Activated CD4-positive, alpha-beta T cell treated with anti-CD3 and anti-CD28 coated beads, Interleukin-2, amount 10 ng/mL, durations not matched to agents 24 days and 14 days (primary cell): ENCODE measurements around the gene ADAMTS2. TPM values are rescaled to one million over a fixed set of nuclear protein-coding genes. Genes with fewer than 3 reads are reported as not detected.

Experiments used
- DNase-seq: peaks from one replicate; pipeline ENCODE4 v3.0.0; 2022
- H3K27ac Mint-ChIP-seq: one replicate; pipeline ENCODE4 v1.8.0; 2022; ENCODE audit warnings: mild to moderate bottlenecking, mixed read lengths
- H3K27me3 Mint-ChIP-seq: one replicate; pipeline ENCODE4 v1.8.0; 2022; ENCODE audit warnings: mixed read lengths
- H3K36me3 Mint-ChIP-seq: one replicate; pipeline ENCODE4 v1.8.0; 2022; ENCODE audit warnings: low read depth, mild to moderate bottlenecking, mixed read lengths
- H3K4me1 Mint-ChIP-seq: one replicate; pipeline ENCODE4 v1.8.0; 2021; ENCODE audit warnings: mixed read lengths
- H3K4me3 Mint-ChIP-seq: one replicate; pipeline ENCODE4 v1.8.0; 2022; ENCODE audit warnings: mild to moderate bottlenecking, moderate library complexity, mixed read lengths
- H3K9me3 Mint-ChIP-seq: one replicate; pipeline ENCODE4 v1.8.0; 2021; ENCODE audit warnings: mixed read lengths
- intact Hi-C: fragments of 100-400 bp; cut with micrococcal nuclease; formaldehyde crosslinking; loops from one replicate; pipeline ENCODE4 v1.15.1; 2023
- total RNA-seq: library from RNA; stranded (reverse); gene quantifications from 2 replicates; pipeline ENCODE4 v1.2.3, GENCODE V29; 2022

Gene ADAMTS2
- total RNA-seq, 1 donor from 2014 or later = not detected

DNA sequence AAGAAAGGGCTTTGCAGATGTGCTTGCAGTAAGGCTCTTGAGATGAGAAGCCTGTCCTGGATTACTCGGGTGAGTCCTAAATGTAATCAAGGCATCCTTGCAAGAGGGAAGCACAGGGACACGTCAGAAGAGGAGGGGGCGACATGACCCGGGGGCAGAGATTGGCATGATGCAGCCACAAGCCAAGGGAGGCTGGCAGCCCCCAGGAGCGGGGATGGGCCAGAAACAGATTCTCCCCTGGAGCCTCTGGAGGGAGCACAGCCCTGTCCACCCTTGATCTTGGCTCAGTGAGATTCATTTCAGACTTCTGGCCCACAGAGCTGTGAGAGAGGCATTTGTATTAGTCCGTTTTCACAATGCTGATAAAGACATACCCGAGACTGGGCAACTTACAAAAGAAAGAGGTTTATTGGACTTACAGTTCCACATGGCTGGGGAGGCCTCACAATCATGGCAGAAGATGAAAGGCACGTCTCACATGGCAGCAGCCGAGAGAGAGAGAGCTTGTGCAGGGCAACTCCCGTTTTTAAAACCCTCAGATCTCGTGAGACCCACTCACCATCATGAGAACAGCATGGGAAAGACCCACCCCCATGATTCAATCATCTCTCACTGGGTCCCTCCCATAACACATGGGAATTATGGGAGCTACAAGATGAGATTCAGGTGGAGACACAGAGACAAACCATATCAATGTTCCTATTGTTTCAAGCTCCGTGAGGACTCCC lies 76.1 kb downstream of the ADAMTS2 start:
- no peak overlapping the region for H3K27ac Mint-ChIP-seq
- no peak overlapping the region for H3K4me3 Mint-ChIP-seq
- H3K4me1 Mint-ChIP-seq = no peaks in the 10 kb centered on the region
- H3K9me3 Mint-ChIP-seq = no peaks in the 10 kb centered on the region
- DNase-seq = no peak
- intact Hi-C loops = no loop called here
- H3K27me3 Mint-ChIP-seq = no peaks in the 10 kb centered on the region
- H3K36me3 Mint-ChIP-seq = no peaks in the 10 kb centered on the region

- H3K27ac Mint-ChIP-seq = no peak overlapping the region
- no peak overlapping the region for H3K4me3 Mint-ChIP-seq
- intact Hi-C loops = no loop called here
- H3K27me3 Mint-ChIP-seq = no peaks in the 10 kb centered on the region
- no peaks in the 10 kb centered on the region for H3K36me3 Mint-ChIP-seq
- DNase-seq = no peak
- H3K9me3 Mint-ChIP-seq = no peaks in the 10 kb centered on the region
- H3K4me1 Mint-ChIP-seq = no peaks in the 10 kb centered on the region
Observed at GRCh38 chr5:179268399-179268952, 76.8 kb downstream of the ADAMTS2 start.

DNA sequence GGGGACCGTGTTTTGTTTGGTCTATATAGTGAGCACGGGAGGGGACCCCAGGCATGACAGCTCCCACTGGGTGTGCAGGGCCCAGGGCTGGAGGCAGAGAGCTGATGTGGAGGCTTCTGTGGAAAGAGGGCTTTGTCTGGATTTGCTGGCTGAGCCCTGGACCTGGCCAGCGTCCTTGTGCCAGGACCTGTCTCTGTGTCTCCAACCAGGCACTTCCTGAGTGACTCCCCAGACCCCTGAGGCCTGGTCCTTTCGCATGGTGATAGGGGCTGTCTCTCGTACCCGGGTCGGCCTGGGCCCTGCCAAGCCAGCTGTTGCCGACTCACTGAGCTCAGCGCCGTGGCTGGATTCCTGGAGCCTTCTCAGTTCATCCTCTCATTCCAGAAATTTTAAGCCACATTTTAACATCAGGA lies 77.6 kb downstream of the ADAMTS2 start:
- H3K27ac Mint-ChIP-seq = no peak overlapping the region
- no peaks in the 10 kb centered on the region for H3K36me3 Mint-ChIP-seq
- no peaks in the 10 kb centered on the region for H3K4me1 Mint-ChIP-seq
- H3K4me3 Mint-ChIP-seq = no peak overlapping the region
- H3K9me3 Mint-ChIP-seq = no peaks in the 10 kb centered on the region
- intact Hi-C loops = no loop called here
- no peaks in the 10 kb centered on the region for H3K27me3 Mint-ChIP-seq
- DNase-seq = no peak

- no peaks in the 10 kb centered on the region for H3K9me3 Mint-ChIP-seq
- no peaks in the 10 kb centered on the region for H3K4me1 Mint-ChIP-seq
- H3K27ac Mint-ChIP-seq = no peak overlapping the region
- H3K4me3 Mint-ChIP-seq = no peak overlapping the region
- H3K36me3 Mint-ChIP-seq = no peaks in the 10 kb centered on the region
- DNase-seq = no peak
- no peaks in the 10 kb centered on the region for H3K27me3 Mint-ChIP-seq
- intact Hi-C loops = no loop called here
Observed at GRCh38 chr5:179267071-179267670, 78.1 kb downstream of the ADAMTS2 start.

GRCh38 chr5:179266291-179267070 lies 78.8 kb downstream of the ADAMTS2 start:
- Mint-ChIP-seq H3K9me3 (no peaks in the 10 kb centered on the region), H3K4me3 (no peak overlapping the region), H3K27ac (no peak overlapping the region), H3K27me3 (no peaks in the 10 kb centered on the region), H3K36me3 (no peaks in the 10 kb centered on the region), H3K4me1 (no peaks in the 10 kb centered on the region)
- intact Hi-C loops = no loop called here
- no peak for DNase-seq

DNA sequence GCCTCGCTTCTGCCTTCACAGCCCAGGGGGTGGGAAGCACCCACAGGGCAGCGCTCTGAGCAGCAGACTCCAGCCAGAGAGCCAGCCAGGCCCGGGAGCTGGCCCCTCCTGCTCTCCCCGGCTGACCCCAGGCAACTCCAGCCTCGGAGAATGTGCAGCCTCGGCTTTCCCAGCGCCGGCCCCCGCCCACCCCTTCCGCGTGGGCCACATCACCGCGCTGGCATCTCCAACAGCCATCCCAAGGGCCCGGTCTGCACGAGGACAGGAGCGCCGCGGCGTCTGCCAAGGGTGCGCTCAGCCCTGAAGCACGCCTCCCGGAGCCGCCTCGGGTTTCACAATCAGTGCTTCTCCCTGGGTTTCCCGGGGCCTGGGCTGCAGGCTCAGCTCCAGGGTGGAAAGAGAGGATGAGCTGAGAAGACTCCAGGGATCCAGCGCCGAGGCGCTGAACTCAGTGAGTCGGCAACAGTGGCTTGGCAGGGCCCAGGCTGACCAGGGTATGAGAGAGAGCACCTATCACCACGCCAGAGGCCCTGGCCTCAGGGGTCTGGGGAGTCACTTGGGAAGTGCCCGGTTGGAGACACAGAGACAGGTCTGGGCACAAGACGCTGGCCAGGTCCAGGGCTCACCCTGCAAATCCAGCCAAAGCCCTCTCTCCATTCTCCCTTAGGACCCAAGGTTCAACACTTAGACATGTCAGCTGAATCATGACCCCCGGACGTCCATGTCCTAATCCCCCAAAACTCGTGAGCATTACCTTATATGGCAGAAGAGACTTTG lies 79.6 kb downstream of the ADAMTS2 start:
- DNase-seq = no peak
- H3K4me3 Mint-ChIP-seq = no peak overlapping the region
- intact Hi-C loops = no loop called here

GRCh38 chr5:179264783-179265513 lies 80.3 kb downstream of the ADAMTS2 start:
- intact Hi-C loops = no loop called here
- no peaks in the 10 kb centered on the region for H3K27me3 Mint-ChIP-seq
- H3K36me3 Mint-ChIP-seq = no peaks in the 10 kb centered on the region
- H3K9me3 Mint-ChIP-seq = no peaks in the 10 kb centered on the region
- DNase-seq = no peak
- no peak overlapping the region for H3K4me3 Mint-ChIP-seq
- H3K4me1 Mint-ChIP-seq = no peaks in the 10 kb centered on the region
- no peak overlapping the region for H3K27ac Mint-ChIP-seq

More for the DNA sequence above, 79.6 kb downstream of the ADAMTS2 start:
- H3K27me3 Mint-ChIP-seq = no peaks in the 10 kb centered on the region
- H3K27ac Mint-ChIP-seq = no peak overlapping the region
- no peaks in the 10 kb centered on the region for H3K36me3 Mint-ChIP-seq
- no peaks in the 10 kb centered on the region for H3K9me3 Mint-ChIP-seq
- H3K4me1 Mint-ChIP-seq = no peaks in the 10 kb centered on the region

DNA sequence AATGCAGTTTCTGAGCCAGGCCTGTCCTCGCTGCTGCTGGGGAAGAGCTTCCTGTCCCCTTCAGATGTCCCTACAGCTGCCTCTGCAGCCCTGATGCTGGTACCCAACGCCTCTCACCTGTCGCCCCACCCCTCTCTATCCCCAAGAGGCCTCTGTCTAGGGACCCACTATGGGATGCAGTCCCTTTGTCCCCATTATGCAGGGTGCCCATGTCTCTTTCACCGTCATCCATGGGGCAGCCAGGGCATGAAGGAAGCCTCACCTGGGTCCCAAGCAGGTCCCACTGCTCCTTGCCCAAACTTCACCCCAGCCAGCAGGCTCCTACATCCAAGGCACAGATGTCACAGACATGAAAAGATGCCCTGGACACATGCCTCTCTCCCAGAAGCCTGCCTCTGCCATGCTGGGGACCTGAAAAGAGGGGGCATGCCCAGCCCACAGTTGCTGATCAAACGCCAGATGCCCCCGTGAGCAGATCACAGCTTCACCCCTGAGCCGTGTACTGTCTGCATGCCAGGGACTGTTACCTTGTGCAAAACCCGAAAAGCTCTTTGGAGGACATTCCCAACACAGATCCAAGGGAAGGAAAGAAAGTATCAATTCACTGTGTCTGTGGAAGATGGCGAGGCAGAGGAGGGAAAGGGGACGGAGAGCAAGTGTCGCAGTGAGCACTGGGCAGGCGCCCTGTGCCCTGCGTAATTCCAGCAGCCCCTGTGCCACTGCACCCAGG lies 81.0 kb downstream of the ADAMTS2 start:
- DNase-seq = no peak

DNA sequence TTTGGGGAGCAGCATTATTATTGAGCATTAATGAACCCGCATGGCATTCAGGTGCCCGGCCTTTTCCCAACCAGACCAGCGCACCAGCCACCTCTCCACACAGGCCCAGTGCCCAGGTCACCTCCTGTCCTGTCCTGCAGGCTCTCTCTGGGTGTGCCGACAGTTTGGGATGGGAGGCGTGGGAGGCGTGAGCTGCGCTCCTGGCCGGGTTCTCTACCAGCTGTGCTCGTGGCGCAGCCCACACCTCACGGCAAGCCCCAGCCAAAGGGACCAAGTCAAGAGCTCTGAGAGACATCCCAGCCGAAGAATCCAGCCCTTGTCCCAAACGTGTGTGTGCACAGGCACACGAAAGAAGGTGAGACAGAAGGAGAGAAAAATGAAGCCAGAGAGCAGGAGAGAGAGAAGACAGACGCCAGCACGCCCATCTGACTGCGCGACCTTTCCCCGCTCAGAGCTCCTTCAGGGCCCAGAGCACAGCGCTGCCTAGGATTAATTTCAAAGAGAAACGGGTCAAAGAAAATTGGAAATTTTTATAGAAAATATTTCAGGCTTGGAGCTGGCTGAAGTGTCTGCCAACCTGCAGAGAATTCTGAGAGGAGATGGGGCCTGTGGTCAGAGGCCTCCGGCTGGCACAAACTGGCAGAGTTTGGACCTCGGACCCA lies 81.7 kb downstream of the ADAMTS2 start:
- Mint-ChIP-seq H3K4me1 (no peaks in the 10 kb centered on the region), H3K36me3 (no peaks in the 10 kb centered on the region), H3K4me3 (no peak overlapping the region), H3K9me3 (no peaks in the 10 kb centered on the region), H3K27ac (no peak overlapping the region), H3K27me3 (no peaks in the 10 kb centered on the region)
- DNase-seq = no peak
- intact Hi-C loops = no loop called here

More for the DNA sequence above, 81.0 kb downstream of the ADAMTS2 start:
- no peaks in the 10 kb centered on the region for H3K36me3 Mint-ChIP-seq
- no peaks in the 10 kb centered on the region for H3K9me3 Mint-ChIP-seq
- no peak overlapping the region for H3K4me3 Mint-ChIP-seq
- intact Hi-C loops = no loop called here
- no peaks in the 10 kb centered on the region for H3K27me3 Mint-ChIP-seq
- H3K27ac Mint-ChIP-seq = no peak overlapping the region
- H3K4me1 Mint-ChIP-seq = no peaks in the 10 kb centered on the region

- Mint-ChIP-seq H3K4me1 (no peaks in the 10 kb centered on the region), H3K4me3 (no peak overlapping the region)
Observed at GRCh38 chr5:179262126-179262920, 82.9 kb downstream of the ADAMTS2 start.

GRCh38 chr5:179261301-179262125 lies 83.7 kb downstream of the ADAMTS2 start:
- no peak overlapping the region for H3K27ac Mint-ChIP-seq
- no peak for DNase-seq
- intact Hi-C loops = no loop called here
- H3K36me3 Mint-ChIP-seq = no peaks in the 10 kb centered on the region
- H3K27me3 Mint-ChIP-seq = no peaks in the 10 kb centered on the region
- H3K4me3 Mint-ChIP-seq = no peak overlapping the region
- no peaks in the 10 kb centered on the region for H3K4me1 Mint-ChIP-seq
- H3K9me3 Mint-ChIP-seq = no peaks in the 10 kb centered on the region

More at GRCh38 chr5:179262126-179262920, 82.9 kb downstream of the ADAMTS2 start:
- no peak for DNase-seq
- Mint-ChIP-seq H3K27me3 (no peaks in the 10 kb centered on the region), H3K36me3 (no peaks in the 10 kb centered on the region), H3K9me3 (no peaks in the 10 kb centered on the region), H3K27ac (no peak overlapping the region)
- intact Hi-C loops = no loop called here
